ENCODE data around the gene MINDY2.
"Not testable (repeated sequence)": the region's sequence is repeated elsewhere in the genome, so short reads cannot be mapped to it uniquely, and the experiment has no call there.

Gene MINDY2

GRCh38 chr15:58755350-58755749 is 15.8 kb upstream of the MINDY2 start:
- no peak for DNase-seq (ENCODE audit: low spot score)

- no peak for DNase-seq (ENCODE audit: low spot score)
Measured at GRCh38 chr15:58755956-58756355, 15.1 kb upstream of the MINDY2 start.

DNA sequence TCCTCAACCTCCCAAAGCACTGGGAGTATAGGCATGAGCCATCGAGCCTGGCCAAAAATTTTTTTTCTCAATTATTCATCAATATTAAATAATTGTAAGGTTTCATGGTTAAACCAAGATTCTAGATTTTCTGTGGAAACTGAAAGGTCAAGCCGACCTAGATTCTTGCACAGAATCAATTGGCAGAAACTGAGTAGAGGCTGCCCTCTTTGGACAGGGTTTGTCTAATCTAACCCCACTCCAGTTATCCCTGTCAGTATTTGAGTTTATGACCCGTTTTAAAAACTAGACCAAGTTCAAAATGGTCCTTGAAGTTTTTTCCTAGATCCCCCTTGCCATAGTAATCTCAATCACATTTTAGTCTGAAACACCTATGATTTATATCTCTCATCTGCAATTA is 13.0 kb upstream of the MINDY2 start:
- DNase-seq (ENCODE audit: low spot score): no peak

- no peak for DNase-seq (ENCODE audit: low spot score)
Measured at GRCh38 chr15:58760385-58761009, 10.6 kb upstream of the MINDY2 start.

- peak; percentile 15 for DNase-seq (ENCODE audit: low spot score)
Measured at GRCh38 chr15:58761010-58761388, 10.1 kb upstream of the MINDY2 start.

GRCh38 chr15:58762285-58762684 is 8.8 kb upstream of the MINDY2 start:
- DNase-seq (ENCODE audit: low spot score): no peak

GRCh38 chr15:58762731-58763130 is 8.4 kb upstream of the MINDY2 start:
- DNase-seq (ENCODE audit: low spot score): no peak

DNA sequence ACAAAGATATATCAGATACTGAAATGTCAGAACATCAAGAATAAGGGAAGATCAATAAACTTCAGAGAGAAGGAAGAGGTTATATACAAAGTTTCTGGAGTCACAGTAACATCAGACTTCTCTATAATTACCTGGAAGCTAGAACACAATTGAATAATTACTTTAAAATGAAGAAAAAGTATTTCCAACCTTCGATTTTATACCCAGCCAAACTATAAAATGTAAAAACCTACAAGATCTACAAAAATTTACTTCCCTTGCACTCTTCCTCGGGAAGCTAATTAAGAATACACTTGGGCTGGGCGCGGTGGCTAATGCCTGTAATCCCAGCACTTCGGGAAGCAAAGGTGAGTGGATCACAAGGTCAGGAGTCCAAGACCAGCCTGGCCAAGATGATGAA is 6.6 kb upstream of the MINDY2 start:
- DNase-seq (ENCODE audit: low spot score): no peak

- DNase-seq (ENCODE audit: low spot score): no peak
Measured at GRCh38 chr15:58766290-58766689, 4.8 kb upstream of the MINDY2 start.

DNA sequence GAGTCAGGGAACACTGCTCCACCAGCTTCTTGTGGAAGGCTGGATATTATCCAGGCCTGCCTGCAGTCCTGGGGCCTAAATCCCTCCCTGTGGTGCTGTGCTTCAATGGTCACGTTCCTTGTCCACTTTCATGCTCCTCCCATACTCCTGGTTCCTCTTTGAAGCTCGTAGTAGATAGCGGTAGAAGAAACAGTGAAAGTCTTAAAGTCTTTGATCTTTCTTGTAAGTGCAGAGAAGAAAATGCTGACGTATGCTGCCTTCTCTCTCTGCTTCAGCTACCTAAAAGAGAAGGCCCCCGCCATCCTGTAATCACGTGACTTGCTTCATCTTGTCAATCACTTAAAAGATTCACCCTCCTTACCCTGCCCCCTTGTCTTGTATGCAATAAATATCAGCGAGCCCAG is 2.5 kb upstream of the MINDY2 start:
- DNase-seq (ENCODE audit: low spot score): not testable (repeated sequence)

GRCh38 chr15:58770519-58770856 is 614 bp upstream of the MINDY2 start:
- peak; percentile 27 for DNase-seq (ENCODE audit: low spot score)

DNA sequence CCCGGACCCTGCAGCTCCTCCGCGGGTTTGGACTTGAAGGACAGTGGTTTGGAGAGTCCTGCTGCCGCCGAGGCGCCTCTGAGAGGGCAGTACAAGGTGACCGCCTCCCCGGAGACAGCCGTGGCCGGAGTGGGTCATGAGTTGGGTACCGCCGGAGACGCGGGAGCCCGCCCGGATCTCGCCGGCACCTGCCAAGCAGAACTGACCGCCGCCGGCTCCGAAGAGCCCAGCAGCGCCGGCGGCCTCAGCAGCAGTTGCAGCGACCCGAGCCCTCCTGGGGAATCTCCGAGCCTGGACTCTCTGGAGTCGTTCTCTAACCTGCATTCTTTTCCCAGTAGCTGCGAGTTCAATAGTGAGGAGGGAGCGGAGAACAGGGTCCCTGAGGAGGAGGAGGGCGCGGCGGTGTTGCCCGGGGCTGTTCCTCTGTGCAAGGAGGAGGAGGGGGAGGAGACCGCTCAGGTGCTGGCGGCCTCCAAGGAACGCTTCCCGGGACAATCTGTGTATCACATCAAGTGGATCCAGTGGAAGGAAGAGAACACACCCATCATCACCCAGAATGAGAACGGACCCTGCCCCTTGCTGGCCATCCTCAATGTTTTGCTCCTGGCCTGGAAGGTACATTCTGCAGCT is 634 bp downstream of the MINDY2 start:
- DNase-seq (ENCODE audit: low spot score): peak; percentile 13

GRCh38 chr15:58773024-58773423 is 1.9 kb downstream of the MINDY2 start:
- DNase-seq (ENCODE audit: low spot score): no peak

- DNase-seq (ENCODE audit: low spot score): no peak
Measured at GRCh38 chr15:58775402-58775801, 4.3 kb downstream of the MINDY2 start.

DNA sequence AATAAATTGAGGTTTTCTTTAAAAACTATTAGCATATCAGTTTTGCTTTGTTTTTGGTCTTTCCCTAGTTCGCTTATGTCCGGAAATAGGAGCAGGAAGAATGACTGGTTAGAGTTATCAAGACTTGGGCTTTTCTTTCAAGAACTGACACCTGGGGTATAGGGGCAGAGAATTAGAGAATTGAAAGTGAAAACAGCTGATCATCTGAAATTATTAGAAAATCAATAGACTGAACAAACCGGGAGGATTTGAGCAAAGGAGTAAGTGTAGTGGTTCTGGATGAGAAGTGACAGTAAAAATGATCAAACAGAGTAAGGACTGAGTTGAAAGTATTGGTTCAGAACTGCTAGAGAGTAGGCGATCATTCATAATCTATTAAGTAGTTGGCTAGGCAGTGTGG is 6.0 kb downstream of the MINDY2 start:
- DNase-seq (ENCODE audit: low spot score): no peak

DNA sequence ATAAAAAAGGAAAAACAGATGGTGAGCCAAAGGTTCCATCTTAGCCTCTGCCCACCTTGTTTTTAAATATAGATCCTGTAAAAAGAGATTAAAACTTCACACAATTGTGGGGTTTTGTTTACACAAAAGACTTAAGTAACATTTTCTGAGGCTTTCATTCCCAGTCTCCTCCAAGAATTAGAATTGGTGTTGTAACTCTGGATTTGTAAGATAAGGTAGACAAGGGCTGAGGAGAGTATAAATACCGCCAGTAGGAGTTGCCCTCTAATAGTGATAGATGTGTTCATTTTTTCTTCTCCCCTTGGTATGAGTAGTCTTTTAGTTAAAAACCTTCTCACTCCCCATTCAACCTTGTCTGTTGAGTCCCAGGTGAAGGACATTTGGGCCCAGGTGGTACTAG is 8.5 kb downstream of the MINDY2 start:
- DNase-seq (ENCODE audit: low spot score): no peak

GRCh38 chr15:58785355-58785754 is 14.3 kb downstream of the MINDY2 start:
- no peak for DNase-seq (ENCODE audit: low spot score)

- DNase-seq (ENCODE audit: low spot score): no peak
Measured at GRCh38 chr15:58788056-58788710, 17.1 kb downstream of the MINDY2 start.

GRCh38 chr15:58793862-58794261 is 22.8 kb downstream of the MINDY2 start:
- DNase-seq (ENCODE audit: low spot score): no peak

DNA sequence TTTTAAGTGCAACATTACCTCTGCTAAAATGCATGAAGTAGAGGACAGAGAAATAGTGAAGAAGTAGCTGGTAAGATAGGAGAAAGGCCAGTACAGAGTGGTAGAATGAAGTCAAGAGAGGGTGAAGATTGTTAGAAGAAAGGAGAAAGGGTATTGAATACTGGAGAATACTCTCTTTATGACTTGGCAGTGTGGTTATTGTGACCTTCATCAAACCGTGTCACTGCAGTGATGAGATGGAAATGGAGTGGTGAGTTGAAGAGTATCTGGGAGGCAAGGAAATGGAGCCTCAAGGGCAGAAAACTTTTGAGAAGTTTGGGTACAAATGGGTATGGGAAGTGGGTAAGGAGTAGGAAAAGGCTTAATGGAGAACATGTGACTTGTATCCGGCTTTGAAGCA is 24.7 kb downstream of the MINDY2 start:
- DNase-seq (ENCODE audit: low spot score): no peak

GRCh38 chr15:58797505-58797904 is 26.4 kb downstream of the MINDY2 start:
- DNase-seq (ENCODE audit: low spot score): no peak

- DNase-seq (ENCODE audit: low spot score): no peak
Measured at GRCh38 chr15:58805095-58805494, 34.0 kb downstream of the MINDY2 start.

GRCh38 chr15:58823267-58823666 is 52.2 kb downstream of the MINDY2 start:
- DNase-seq (ENCODE audit: low spot score): not testable (repeated sequence)

DNA sequence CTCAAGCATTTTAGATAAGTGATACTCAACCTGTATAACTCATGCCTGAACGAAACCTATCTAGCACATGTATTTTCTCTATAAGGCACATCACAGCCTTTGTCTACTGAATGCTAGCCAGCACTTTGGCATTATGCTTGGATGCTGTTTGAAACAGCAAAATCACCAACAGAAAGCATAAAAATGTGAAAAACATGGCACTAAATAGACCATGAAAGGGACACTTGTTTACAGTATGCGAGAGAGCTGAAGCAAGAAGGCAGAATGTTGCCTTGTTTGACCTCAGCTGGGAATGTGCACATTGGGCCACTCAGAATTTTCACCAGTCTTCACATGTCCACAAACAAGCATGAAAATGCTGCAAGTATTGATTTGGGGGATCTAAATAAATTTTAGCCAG is 59.5 kb downstream of the MINDY2 start:
- no peak for DNase-seq (ENCODE audit: low spot score)

All from CD4-positive, alpha-beta T cell treated with Interleukin-6 at 100 ng/mL for 8 hours (primary cell).